GM21360 (cell line): Measurements from ENCODE around the gene LARP7.
"Not testable (repeated sequence)": the region's sequence is repeated elsewhere in the genome, so short reads cannot be mapped to it uniquely, and the experiment has no call there.

Source experiments
- ATAC-seq: cut with Tn5 transposase; IDR thresholded peaks from one replicate; pipeline ENCODE4 v1.9.1; 2021; ENCODE audit warnings: mild to moderate bottlenecking, moderate library complexity; ENCODE audit not compliant: unreplicated experiment

Gene LARP7

DNA sequence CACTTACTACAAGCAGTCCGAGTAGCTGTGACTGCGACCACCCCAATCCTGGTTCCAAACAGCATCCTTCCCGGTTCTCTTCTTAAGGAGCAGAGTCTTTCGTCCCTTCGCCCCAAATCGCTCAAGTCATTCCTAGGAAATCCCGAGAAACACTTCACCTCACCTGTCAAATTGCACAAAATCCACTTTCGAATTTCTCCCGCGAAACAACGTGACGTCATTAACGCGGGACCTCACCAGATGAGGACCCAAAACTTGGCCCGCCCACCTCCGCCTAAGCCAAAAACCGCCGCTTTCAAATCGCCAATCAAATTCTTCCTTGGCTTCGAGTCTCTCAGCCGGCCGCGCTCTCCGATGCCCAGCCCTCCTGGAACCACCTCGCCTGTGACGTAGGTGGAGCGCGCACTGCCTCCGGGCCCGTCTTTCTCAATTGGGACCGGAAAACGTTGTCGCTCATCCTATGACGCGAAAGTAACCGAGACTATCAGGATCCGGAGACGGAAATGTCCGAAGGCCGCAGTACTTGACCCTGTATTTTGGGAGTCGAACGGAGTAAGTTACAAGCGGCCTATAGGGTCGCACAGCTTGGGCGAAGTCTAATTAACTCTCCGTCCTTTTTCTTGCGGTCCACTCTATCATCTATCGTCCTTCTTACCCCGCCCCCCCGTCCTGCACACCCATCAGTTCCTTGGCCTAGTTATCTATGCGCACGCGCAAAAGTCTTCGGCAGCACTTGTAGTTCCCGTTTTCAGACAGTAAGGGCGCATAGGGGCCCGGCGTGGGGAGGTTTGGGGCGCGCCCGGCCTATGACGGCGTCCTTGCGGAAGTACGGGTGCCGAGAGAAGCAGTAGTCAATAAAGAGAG lies at the start of gene LARP7, which contains the start of gene ZGRF1:
Gene LARP7, plus strand, starts transcription at position 456 of the 864 bp plus-strand sequence. CDS start 7,527 bp downstream, outside the sequence.
Gene ZGRF1, minus strand, starts transcription at position 222 of the 864 bp plus-strand sequence. CDS start 3,733 bp downstream, outside the sequence.
- peak; percentile 88 for ATAC-seq

GRCh38 chr4:112589206-112589605 lies 47.7 kb upstream of the LARP7 start:
- ATAC-seq = no peak

DNA sequence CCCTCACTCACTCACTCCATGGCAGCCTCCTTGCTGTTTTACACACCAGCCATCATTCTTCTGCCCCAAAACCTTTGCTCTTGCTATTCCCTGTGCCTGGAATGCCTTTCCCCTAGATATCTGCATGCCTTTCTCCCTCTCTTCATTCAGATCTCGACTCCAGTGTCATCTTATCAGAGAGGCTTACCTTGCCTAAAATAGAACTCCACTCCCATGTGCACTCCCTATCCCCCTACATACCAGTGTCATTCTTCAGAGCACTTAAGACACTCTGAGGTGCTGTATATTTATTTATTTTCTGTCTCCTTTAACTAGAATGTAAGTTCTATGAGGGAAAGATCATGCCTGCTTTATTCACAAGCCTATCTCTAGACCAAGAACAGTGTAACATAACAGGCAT lies 45.4 kb upstream of the LARP7 start:
- ATAC-seq = no peak

DNA sequence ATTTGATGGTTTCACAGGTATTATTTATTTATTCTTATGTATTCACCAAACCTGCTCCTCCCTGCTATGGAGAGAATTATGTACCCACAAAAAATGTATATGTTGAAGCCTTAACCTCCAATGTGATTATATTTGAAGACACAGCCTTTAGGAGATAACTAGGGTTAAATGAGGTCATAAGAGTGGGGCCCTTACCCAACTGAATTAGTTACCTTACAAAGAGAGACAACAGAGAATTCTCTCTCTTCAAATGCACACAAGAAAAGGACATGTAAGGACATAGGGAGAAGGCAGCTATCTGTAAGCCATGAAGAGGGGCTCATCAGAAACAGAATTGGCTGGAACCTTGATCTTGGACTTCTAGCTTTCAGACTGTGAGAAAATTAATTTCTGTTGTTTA lies 44.2 kb upstream of the LARP7 start:
- ATAC-seq = no peak

GRCh38 chr4:112593438-112594133 lies 43.4 kb upstream of the LARP7 start:
- no peak for ATAC-seq

GRCh38 chr4:112594993-112595392 lies 42.0 kb upstream of the LARP7 start:
- ATAC-seq = no peak

DNA sequence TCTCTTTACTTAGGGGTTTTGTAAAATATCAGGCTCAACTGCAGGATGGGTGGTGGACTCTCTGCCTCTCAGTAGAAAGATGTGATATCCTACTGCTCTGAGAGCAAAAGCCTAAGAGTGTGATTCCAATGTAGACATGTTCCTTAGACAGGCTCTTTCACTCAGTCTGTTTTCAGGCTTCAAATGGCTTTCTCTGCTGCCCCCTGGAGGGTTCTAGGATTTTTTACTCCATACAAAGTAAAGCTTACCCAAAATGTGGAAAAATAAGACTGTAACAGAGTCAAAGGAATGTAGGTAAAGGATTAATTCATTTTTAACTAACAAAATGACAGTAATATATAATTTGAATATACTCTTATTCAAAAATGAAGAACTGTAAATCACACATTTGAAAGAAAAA lies 32.4 kb upstream of the LARP7 start:
- peak; percentile 67 for ATAC-seq

- not testable (repeated sequence) for ATAC-seq
Observed at GRCh38 chr4:112612814-112613213, 24.1 kb upstream of the LARP7 start.

DNA sequence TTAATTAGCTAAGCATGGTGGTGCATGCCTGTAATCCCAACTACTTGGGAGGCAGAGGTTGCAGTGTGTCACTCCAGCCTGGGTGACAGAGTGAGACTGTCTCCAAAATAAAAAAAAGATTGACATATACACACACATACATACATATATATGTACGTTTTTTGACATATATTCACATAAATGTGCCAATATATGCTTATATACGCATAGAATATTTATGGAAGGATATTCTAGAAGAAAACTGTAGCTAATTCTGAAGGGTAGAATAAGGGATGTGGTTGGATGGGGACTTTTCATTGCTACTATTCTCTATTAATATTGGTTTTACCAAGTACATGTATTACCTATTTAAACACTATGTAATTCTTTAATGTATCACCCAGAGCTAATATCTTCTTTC lies 20.0 kb upstream of the LARP7 start:
- ATAC-seq = no peak

- ATAC-seq = no peak
Observed at GRCh38 chr4:112626228-112626627, 10.7 kb upstream of the LARP7 start.

DNA sequence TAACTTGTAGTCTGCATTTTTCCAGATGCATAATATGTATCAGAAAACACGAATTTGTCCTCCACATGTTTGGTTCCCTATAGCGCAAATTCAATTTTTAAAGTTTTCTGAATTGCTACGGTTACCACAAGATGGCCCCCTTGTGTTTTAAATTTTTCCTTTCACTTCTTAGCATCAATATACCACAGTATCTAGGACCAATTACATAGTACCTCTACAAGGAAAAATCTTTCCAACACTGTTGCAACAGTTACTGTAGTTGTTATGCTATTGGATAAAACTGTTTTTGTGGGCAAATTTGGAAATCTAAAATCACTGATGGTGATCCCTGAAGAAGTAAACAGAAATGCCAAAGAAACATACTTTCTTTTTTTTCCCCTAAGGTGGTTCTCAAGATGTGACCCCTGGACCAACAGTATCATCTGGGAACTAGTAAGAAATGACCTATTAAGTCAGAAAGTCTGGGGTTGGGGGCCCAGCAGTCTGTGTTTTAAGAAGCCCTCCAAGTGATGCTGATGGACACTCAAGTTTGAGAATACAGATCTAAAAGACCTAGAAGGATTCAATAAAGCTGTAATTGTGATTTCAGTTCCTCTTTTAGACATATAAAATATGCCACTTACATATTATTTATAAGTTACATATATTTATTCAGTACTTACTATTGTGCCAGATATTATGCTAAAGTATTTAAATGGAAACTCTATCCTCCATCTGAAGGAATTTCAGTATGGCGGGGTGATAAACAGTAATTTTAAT lies 3.3 kb upstream of the LARP7 start:
- no peak for ATAC-seq

- no peak for ATAC-seq
Observed at GRCh38 chr4:112637552-112637866, 566 bp downstream of the LARP7 start.

GRCh38 chr4:112642526-112642925 lies 5.6 kb downstream of the LARP7 start:
- no peak for ATAC-seq

DNA sequence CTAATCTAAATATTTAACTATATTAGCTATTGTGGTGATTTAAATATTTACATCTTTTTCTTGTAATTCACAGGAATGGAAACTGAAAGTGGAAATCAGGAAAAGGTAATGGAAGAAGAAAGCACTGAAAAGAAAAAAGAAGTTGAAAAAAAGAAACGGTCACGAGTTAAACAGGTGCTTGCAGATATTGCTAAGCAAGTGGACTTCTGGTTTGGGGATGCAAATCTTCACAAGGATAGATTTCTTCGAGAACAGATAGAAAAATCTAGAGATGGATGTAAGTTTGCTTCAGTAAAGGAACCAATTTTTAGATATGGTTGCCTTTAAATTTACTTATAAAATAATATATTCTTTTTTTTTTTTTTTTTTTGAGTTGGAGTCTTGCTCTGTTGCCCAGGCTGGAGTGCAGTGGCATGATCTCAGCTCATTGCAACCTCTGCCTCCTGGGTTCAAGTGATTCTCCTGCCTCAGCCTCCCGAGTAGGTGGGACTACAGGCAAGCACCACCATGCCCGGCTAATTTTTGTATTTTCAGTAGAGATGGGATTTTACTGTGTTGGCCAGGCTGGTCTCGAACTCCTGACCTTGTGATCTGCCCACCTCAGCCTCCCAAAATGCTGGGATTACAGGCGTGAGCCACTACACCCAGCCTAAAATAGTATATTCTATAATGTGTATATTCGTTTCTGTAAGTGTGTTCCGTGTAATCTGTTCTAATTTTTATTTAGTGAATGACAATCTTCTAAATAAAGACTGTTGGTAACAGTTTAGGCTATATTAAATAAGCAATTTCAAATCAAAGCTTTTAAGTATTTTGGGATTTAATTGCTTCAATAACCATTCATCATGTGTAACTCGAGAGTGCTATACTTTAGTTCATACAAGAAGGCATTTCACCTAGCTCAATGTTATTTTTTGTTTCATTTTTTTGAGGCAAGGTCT lies 7.9 kb downstream of the LARP7 start:
- not testable (repeated sequence) for ATAC-seq

DNA sequence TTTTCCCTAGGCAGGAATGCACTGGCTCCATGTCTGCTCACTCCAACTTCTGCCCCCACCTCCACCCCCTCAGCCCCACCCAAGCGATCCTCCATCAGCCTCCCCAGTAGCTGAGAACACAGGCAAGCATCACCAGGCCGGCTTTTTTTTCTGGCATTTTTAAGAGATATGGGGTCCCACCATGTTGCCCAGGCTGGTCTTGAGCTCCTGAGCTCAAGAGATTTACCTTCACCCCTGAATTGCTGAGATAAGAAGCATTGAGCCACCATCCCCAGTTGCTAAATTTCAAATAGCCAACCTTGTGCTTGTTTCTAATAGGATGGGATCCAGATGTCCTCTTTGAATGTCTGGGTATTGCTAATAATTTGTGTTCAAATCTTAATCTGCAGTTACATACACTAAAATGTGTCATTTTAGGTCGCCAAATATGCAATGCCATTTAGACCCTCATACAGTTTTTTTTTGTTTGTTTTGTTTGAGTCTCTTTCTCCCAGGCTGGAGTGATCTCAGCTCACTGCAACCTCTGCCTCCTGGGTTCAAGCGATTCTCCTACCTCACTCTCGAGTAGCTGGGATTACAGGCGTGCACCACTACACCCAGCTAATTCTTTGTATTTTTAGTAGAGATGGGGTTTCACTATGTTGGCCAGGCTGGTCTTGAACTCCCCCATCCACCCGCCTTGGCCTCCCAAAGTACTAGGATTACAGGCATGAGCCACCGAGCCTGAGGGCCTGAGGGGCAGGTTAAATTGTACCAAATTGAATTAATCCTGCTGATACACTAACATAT lies 8.8 kb downstream of the LARP7 start:
- ATAC-seq = no peak

GRCh38 chr4:112646632-112647537 lies 9.9 kb downstream of the LARP7 start:
- no peak for ATAC-seq

GRCh38 chr4:112647785-112648184 lies 10.8 kb downstream of the LARP7 start:
- ATAC-seq = no peak

DNA sequence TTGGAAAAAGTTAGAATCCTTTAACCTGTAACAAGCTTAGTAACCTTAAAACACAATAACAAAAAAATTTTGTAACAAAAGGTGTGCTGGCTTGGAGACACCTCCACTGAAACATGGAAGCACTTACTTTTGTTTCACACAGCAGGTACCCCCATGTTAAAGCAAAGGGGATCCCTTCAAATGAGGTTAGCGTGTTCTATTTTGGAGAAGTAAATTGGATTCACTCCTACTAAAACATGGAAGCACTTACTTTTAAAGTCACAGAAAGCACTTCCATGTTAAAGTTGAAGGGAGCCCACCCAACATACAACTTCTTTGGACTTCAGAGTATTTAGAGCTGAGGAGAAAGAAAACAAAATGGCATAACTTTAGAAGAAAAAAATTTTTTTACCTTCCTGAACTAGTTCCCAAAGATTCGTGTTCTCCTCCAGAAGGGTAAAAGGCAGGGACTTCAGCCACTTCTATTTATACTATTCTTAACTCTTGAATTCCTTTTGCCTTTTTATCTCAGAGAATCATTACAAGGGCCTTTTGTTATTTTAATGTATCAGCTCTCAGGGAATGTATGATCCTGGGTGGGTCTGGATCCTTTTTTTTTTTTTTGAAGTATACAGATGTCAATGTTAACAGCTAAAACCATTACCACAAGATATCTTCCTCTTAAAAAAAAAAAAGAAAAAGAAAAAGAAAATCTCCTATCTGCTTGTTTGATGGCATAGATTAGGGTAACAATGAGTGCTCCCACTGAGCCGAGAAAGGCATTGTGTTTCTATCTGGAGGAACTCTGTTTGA lies 11.5 kb downstream of the LARP7 start:
- ATAC-seq = no peak
